Kidney epithelial cell (primary cell): ENCODE results near the gene TMEM69. TPM values are rescaled to one million over a fixed set of nuclear protein-coding genes. Genes with fewer than 3 reads are reported as not detected.

Experiments
- DNase-seq: peaks from one replicate; pipeline ENCODE4 v3.0.0-alpha.2; 2010; ENCODE audit warnings: low read depth
- H3K27me3 ChIP-seq: 2 replicates; pipeline ENCODE4 v1.6.0; 2011; ENCODE audit warnings: low read length; ENCODE audit not compliant: control insufficient read depth, insufficient read depth
- H3K36me3 ChIP-seq: 2 replicates; pipeline ENCODE4 v1.5.1; 2011; ENCODE audit warnings: low read length; ENCODE audit not compliant: control insufficient read depth, insufficient read depth
- H3K4me3 ChIP-seq: 2 replicates; pipeline ENCODE4 v1.5.1; 2011; ENCODE audit warnings: low read depth, mild to moderate bottlenecking, control low read depth, low read length
- total RNA-seq: library from RNA; depleted of rRNA; stranded (reverse); fragments of >200 nt; gene quantifications from 2 replicates; pipeline ENCODE4 v1.2.3, GENCODE V29; 2015
- TF ChIP-seq, protein P1 (sequence below): IDR thresholded peaks from 2 replicates; pipeline ENCODE4 v1.5.1; 2011; ENCODE audit warnings: mild to moderate bottlenecking, moderate library complexity, low read length, control low read depth, inconsistent platforms; ENCODE audit not compliant: insufficient read depth, poor library complexity, severe bottlenecking

The TMEM69 gene, protein sequence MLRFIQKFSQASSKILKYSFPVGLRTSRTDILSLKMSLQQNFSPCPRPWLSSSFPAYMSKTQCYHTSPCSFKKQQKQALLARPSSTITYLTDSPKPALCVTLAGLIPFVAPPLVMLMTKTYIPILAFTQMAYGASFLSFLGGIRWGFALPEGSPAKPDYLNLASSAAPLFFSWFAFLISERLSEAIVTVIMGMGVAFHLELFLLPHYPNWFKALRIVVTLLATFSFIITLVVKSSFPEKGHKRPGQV
- 41.2 and 48.0 TPM in 2 replicates for total RNA-seq

DNA sequence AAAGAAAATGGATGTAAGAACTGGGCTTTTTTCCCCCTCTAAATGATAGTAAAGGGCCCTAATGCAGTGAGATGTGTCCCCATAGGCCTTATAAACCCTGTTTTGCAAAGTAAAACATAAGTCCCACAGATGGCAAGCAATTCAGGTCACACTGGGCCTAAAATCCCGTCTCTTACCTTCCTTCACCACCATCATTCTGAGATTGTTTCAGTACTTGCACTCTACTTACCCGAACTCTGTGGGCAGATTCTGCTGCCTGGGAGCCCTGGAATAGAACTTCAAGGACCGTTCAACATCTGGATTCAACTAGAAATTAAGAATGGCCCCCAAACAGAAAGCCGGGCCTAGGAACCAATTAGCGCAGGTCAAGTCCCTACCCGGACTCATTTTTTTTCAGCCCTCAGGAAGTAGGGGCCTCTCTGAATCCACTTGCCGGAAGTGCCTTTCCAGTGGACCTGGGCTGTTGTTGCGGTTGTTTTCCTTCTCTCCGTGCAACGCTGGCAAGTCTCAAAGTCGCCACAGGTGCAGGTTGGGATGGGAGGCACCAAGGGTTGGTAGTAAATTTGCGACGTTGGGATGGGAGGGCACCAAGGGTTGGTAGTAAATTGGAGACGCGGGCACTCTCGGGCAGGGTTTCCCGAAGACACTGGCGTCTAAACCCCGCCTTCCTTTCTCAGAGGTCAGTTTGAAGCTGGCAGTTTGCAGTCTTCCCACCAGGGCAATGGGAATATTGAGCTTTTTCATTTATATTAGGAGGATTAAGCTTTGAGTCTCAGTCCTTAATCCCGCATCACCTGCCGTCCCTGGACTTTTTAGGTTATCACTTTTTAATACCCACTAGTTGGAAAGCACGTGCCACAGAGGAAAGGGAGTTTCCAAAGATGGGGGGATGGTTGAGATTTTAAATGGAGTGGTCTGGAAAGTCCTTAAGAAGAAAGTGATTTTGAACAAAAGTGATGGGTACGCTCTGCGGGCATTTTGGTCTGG is at the start of gene TMEM69:
TMEM69 (plus strand) TSS at position 428 of the 987 bp plus-strand sequence. CDS start 2,888 bp downstream, outside the sequence.
- no peak for DNase-seq
- Histone ChIP-seq H3K4me3 (peak within 1 kb of the TSS; percentile 97), H3K36me3 (no peaks in the 10 kb centered on the region), H3K27me3 (no peaks in the 10 kb centered on the region)
- TF ChIP-seq, protein P1, sequence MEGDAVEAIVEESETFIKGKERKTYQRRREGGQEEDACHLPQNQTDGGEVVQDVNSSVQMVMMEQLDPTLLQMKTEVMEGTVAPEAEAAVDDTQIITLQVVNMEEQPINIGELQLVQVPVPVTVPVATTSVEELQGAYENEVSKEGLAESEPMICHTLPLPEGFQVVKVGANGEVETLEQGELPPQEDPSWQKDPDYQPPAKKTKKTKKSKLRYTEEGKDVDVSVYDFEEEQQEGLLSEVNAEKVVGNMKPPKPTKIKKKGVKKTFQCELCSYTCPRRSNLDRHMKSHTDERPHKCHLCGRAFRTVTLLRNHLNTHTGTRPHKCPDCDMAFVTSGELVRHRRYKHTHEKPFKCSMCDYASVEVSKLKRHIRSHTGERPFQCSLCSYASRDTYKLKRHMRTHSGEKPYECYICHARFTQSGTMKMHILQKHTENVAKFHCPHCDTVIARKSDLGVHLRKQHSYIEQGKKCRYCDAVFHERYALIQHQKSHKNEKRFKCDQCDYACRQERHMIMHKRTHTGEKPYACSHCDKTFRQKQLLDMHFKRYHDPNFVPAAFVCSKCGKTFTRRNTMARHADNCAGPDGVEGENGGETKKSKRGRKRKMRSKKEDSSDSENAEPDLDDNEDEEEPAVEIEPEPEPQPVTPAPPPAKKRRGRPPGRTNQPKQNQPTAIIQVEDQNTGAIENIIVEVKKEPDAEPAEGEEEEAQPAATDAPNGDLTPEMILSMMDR, result no peak

DNA sequence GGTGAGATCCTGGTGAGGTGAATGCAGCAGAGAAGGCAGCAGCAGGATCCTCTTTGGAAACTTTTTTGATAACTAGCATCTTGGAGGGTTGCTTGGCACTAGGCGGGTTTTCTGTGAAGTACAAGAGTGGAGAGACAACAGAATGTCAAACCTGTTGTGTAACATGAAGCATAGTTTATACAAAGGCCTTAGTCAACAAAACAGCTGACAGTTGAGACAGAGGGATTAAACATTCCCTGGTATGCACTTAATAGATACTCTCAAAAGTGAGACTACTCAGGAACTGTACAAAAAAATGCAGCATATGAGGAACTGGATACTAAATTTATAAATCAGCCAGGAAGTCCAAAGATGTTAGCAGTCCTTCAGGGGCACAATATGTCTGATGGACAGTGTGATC is 47.7 kb upstream of the TMEM69 start:
- H3K36me3 ChIP-seq, result peaks cover 3% of the 10 kb centered on the region
- TF ChIP-seq, protein P1, result no peak
- no peak for DNase-seq
- no peak overlapping the region for H3K4me3 ChIP-seq
- H3K27me3 ChIP-seq, result no peaks in the 10 kb centered on the region

DNA sequence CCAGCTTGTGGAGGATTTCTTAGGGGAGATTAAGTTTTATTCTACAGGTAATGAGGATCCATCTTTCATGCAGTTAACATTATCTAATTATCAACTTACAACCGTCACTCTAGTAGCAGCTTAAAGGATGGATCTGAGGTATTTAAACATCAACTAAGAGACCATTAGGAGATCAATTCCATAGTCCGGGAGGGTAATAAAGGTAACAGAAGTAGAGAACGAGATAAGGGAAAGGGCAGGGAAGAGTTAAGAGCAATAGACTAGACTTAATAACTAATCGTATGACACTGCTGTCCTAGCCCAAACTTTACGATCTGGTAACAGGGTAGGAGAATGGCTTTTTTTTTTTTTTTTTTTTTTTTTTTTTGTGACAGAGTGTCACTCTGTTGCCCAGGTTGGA is 44.7 kb upstream of the TMEM69 start:
- Histone ChIP-seq H3K4me3 (no peak overlapping the region), H3K36me3 (peaks cover 3% of the 10 kb centered on the region), H3K27me3 (no peaks in the 10 kb centered on the region)
- TF ChIP-seq, protein P1, result no peak
- no peak for DNase-seq

DNA sequence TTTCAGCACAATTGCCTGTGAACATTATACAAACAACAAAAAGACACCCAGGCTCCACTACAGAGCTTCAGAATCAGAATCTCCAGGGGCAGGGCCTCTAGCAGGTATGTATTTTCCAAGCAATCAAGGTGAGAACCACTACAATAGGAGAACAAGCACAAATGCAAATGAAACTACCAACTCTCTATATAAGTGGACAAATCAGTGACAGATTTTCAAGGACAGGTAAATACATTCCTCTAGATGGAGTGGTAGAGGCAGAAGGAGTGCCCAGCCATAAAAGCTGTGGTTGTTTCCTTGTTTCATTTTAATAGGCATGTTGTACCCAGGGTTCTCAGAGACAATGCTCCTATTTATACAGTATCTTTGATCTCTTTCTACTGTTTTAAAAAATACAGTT is 44.0 kb upstream of the TMEM69 start:
- Histone ChIP-seq H3K27me3 (no peaks in the 10 kb centered on the region), H3K4me3 (no peak overlapping the region), H3K36me3 (peaks cover 3% of the 10 kb centered on the region)
- TF ChIP-seq, protein P1, result peak; percentile 37
- DNase-seq, result peak; percentile 4

DNA sequence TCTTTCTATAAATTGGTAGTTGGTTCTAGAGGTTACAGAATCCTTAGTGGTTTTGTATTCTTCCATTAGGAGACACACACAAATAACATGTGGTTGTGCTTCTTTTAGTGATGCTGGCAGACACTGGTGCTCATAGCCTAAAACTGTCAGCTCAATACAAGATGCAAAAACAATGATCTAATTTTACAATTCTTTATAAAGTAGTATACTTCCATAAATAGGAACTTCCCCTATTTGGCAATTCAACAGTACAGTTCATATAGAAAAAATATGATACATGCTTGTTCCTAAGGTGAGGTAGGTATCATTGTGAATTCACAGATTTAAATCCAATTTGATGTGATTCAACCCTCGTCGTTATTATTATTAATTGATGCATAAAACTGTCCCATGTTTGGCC is 43.3 kb upstream of the TMEM69 start:
- peaks cover 3% of the 10 kb centered on the region for H3K36me3 ChIP-seq

More for the DNA sequence above, 43.3 kb upstream of the TMEM69 start:
- Histone ChIP-seq H3K27me3 (no peaks in the 10 kb centered on the region), H3K4me3 (no peak overlapping the region)
- no peak for DNase-seq
- TF ChIP-seq, protein P1, result no peak
